Hematopoietic multipotent progenitor cell treated with erythropoietin and hydrocortisone succinate and interleukin-3 and kit ligand, for 4 days (in vitro differentiated cells): ENCODE data around the gene IMPG1.

Source experiments
- DNase-seq: peaks from one replicate; pipeline ENCODE4 v3.0.0-alpha.2; 2015

Gene IMPG1

GRCh38 chr6:76072562-76072961, at the start of gene IMPG1:
TSS of gene IMPG1 (minus strand) at chr6:76072662. CDS start at chr6:76072488, 174 bp downstream.
- DNase-seq = no peak

DNA sequence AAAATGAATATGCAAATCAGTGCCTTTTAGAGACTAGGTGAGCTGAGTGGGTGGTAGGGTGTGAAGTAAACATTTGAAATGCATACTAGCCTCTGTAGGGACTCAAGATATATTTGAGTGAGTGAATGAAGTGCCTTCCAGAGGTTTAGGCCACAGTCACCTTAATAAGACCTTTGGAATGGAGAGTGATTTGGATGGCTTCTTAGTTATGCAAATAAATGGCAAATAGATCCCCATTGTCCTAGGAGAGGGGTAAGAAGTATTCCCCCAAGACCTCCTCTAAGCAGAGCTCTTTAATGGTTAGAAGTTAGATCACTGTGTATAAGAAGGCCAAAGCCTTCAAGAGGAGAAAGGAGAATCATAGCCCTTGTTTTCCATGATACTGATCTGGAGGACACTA, 47.8 kb upstream of the IMPG1 start:
- no peak for DNase-seq

- DNase-seq = no peak
Measured at GRCh38 chr6:76073281-76073680, 819 bp upstream of the IMPG1 start.

DNA sequence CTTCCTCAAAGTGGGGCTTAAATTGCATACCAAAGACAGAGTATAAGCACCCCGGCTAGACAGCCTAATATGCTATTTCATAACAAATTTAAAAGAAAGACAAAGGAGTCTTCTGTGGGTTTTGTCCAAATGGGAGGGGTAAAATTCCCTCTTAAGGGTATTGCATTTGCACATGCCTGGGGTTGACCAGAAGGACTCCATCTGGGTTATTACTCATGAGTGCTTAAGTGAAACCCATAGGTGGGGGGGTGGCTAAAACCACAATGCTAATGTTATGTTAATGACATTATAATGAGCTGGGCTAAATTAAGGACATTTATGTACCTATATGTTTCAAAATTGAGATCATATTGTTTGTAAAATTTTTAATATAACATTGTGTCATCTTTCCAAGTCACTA, 15.0 kb downstream of the IMPG1 start:
- no peak for DNase-seq

GRCh38 chr6:76052314-76052713, 20.1 kb downstream of the IMPG1 start:
- no peak for DNase-seq

- DNase-seq = no peak
Measured at GRCh38 chr6:76043690-76044089, 28.8 kb downstream of the IMPG1 start.

- no peak for DNase-seq
Measured at GRCh38 chr6:76035713-76036112, 36.7 kb downstream of the IMPG1 start.

GRCh38 chr6:76026101-76026500, 46.4 kb downstream of the IMPG1 start:
- DNase-seq = peak; percentile 13

GRCh38 chr6:76014626-76015530, 57.6 kb downstream of the IMPG1 start:
- no peak for DNase-seq

- DNase-seq = no peak
Measured at GRCh38 chr6:76004202-76004601, 68.3 kb downstream of the IMPG1 start.

DNA sequence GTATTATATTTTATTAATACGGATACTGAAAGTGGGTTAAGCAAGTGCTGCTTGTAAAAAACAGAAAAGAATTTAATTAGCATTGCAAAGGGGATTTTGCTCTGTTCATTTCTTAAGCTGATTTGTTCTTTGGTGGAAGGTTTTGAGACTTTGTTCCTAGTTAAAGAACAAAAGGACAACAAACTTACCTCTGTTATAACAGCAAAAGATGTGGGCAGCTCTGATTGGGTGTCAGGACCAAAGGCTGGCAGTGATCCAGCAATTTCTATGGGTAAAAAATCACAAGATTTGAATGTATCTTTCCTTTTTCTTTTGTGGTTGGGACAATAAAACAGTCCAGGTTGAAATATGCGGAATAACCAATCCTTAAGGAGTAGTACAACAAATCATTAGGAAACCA, 68.8 kb downstream of the IMPG1 start:
- no peak for DNase-seq

DNA sequence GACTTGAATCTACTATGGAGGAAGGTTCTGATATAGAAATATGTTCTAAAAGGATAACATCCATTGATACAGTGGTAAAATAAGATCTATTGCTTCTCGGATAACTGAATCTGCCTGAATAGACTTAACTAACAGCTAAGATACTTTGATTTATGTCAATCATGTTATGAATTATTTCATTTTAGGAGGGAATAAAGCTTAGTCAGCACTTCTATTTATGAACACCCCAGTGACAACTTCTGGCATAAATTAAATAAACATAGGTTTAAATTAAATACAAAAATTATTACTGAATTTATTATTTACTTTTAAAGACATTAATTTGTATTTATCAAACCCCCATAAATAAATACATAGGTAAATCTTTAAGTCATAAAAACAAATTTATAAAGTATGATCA, 69.3 kb downstream of the IMPG1 start:
- no peak for DNase-seq

- no peak for DNase-seq
Measured at GRCh38 chr6:76000629-76001028, 71.8 kb downstream of the IMPG1 start.

DNA sequence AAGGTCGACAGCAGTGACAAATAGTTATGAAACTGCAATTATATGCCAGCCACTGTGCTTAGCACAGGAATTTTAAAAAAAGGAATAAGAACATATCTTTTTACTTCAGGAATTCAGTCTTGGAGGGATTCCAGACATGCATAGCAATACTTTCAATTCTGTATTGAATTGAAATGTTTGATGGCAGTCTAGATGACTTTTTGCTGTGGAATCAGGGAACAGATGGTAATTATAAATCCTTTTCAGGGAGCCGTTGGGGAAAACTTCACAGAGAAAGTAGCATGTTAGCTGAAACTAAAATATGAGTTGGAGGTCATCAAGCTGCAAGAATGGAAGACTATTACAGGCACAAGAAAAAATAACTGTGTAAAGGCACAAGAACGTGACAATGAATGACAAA, 74.8 kb downstream of the IMPG1 start:
- DNase-seq = no peak

DNA sequence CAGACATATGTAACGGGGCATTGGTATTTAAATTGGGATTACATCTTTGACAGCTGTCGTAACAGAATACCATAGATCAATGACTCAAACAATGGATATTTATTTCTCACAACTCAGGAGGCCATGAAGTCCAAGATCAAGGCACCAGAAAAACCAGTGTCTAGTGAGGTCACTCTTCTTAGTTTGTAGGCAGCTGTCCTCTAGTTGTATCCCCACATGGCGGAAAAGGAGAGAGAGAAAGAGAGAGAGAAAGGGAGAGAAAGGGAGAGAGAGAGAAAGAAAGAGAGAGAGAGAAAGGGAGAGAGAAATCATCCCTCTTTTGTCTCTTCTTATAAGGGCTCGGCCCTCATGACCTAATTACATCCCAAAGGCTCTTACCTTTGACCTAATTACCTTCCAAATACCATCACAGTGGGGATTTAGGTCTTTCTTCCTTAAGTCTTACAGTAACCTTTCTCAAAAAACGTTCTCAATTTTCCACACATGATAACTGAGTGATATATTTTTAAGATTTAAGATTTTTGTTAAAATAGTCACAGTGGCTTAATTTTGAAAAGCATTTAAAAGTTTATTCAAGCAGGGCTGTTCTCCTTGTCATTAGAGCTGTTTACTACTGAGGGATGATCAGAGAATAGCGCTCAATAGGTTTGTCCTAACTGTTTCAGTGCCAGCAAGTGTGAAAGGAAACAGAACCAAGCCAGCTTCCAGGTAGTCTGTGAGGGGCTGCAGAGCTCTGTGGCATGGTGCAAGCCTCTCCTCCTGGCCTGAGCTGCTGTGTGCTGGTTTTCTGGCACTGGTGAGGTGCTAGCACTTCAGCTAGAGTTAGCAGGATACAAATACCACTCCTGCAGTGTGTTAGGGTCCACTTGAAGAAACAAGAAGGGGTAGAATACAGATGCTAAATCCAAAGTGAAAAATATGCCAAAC, 79.0 kb downstream of the IMPG1 start:
- no peak for DNase-seq

DNA sequence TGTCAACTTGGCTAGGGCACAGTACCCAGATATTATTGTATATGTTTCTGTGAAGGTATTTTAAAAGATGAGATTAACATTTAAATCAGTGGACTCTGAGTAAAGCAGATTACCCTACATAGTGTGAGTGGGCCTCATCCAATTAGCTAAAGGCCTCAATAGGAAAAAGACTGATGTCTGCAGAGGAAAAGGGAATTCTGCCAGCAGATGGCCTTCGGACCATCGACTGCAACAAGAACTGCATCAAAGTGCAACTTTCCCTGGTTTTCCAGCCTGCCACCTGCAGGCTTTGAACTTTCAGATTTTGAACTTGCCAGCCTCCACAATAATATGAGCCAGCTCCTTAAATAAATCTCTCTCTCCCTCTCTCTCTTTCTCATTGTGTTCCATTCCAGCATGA, 80.5 kb downstream of the IMPG1 start:
- DNase-seq = no peak

DNA sequence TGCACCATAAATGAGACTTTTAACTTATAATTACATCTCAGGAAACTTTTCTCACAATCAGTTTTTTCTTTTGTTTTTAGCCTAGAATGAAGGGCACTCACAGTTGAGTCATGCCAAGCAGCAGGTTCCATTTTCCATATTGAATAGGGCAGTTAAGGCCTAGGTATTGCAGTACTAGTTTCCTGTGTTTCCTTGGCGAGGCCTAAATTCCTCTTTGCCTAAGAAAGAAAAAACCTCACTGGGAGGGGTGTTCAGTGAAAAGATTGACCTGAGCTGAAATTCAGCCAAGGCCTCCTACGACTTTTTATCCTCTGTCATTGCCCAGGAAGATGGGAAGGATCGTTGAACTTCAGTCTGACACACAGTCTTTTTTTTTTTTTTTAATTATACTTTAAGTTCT, 85.5 kb downstream of the IMPG1 start:
- DNase-seq = no peak

- DNase-seq = no peak
Measured at GRCh38 chr6:75975904-75976303, 96.6 kb downstream of the IMPG1 start.

DNA sequence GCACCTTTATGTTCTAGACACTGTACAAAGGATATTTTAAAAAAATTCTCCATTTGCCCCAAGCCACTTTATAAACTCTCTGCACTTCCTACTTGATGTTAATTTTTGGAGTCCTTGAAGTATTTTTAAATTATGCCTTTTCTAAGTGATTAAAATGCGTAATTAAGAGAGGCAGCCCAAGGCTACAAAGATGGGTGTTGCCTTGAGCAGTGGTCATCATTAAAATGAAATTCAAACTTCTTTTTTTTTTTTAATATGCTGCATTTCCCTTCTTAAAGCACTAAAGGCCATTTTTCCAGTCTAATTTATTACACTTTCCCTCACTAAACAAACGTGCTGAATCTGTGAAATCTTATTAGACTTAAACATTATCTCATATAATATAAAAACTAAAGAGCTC, 102.4 kb downstream of the IMPG1 start:
- DNase-seq = no peak

DNA sequence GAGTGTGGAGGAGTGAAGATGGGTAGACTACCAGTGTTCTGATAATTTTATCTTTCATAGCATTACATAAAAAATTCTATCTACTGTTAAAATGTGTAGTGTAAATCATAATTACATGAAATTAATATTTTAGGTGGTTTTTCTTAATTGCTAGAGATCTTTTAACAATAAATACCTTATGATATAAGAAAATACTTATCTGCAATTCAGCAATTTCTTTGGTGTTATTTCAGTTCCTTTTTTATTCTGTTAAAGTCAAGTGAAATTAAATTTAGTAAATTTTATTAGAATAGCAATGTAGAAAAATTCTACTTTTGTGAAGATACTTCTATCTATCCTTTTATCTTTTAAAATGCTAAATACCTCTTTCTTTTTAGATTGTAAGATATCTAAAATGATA, 104.3 kb downstream of the IMPG1 start:
- no peak for DNase-seq

GRCh38 chr6:75963569-75963968, 108.9 kb downstream of the IMPG1 start:
- no peak for DNase-seq

- no peak for DNase-seq
Measured at GRCh38 chr6:75952128-75952527, 120.3 kb downstream of the IMPG1 start.

DNA sequence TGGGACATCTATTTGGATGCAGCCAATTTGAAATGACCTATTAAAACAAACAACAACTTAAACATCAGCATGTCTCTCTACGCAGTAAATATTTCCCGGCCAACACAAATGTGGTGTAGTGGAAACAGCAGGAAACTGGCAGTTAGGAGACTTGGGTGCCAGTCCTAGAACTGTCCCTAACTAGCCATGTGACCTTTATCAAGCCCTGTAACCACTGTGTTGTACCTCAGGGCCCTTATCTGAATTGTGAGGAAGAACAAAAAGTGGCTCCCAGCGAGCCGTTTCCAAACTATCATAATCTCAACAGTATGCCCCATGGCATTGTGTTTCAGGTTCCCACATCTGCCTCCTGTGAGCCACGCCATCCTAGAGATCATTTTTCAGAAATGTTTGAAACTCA, 124.5 kb downstream of the IMPG1 start:
- DNase-seq = no peak
